ENCODE results near the gene CSNK1A1L.

Gene CSNK1A1L

DNA sequence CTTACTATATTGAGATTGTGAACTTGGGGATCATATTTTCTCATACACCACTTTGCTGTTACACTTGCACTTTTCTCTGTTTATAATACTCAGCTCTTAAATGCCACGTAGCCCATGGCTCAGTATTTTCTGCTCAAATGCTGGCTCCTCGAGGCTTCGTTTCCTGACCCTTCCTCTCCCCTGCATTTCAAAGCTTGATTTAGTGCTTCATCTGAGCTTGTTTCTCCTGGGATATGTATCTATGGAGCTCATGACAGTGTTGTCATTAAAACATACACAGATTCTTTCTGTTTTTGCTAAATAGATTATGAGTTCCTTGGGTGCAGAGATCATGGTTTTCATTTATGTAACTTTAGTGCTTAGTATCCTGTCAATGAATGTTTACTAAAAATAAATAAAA is 11.4 kb downstream of the CSNK1A1L start:
- TF ChIP-seq EZH2phosphoT487 (IDR thresholded peaks at IDR 0.05; ENCODE audit: borderline replicate concordance) = no peak
- TF ChIP-seq, protein P1, sequence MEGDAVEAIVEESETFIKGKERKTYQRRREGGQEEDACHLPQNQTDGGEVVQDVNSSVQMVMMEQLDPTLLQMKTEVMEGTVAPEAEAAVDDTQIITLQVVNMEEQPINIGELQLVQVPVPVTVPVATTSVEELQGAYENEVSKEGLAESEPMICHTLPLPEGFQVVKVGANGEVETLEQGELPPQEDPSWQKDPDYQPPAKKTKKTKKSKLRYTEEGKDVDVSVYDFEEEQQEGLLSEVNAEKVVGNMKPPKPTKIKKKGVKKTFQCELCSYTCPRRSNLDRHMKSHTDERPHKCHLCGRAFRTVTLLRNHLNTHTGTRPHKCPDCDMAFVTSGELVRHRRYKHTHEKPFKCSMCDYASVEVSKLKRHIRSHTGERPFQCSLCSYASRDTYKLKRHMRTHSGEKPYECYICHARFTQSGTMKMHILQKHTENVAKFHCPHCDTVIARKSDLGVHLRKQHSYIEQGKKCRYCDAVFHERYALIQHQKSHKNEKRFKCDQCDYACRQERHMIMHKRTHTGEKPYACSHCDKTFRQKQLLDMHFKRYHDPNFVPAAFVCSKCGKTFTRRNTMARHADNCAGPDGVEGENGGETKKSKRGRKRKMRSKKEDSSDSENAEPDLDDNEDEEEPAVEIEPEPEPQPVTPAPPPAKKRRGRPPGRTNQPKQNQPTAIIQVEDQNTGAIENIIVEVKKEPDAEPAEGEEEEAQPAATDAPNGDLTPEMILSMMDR (conservative IDR thresholded peaks at IDR 0.05; ENCODE audit: low read length) = no peak
- Histone ChIP-seq H3K4me3 (ENCODE audit: low read length, poor library complexity, severe bottlenecking) (no peak overlapping the region), H3K9ac (ENCODE audit: low read depth, low read length, poor library complexity, severe bottlenecking) (no peak overlapping the region), H2AFZ (ENCODE audit: low read length) (no peak overlapping the region), H3K9me3 (ENCODE audit: insufficient read depth, low read depth, low read length) (no peaks in the 10 kb centered on the region), H3F3A (ENCODE audit: low read depth) (no peaks in the 10 kb centered on the region), H3K36me3 (ENCODE audit: insufficient read depth, low read length) (no peaks in the 10 kb centered on the region), H3K9me2 (replicated peaks; ENCODE audit: low read depth, low read length) (no peaks in the 10 kb centered on the region), H3K4me2 (ENCODE audit: low read depth, low read length, poor library complexity, severe bottlenecking) (no peak overlapping the region), H4K20me1 (ENCODE audit: insufficient read depth, low read length, poor library complexity, severe bottlenecking) (no peaks in the 10 kb centered on the region), H3K79me2 (ENCODE audit: insufficient read depth, low read length) (no peaks in the 10 kb centered on the region), H3K4me1 (ENCODE audit: insufficient read depth, low read length, poor library complexity, severe bottlenecking) (no peaks in the 10 kb centered on the region), H3K27me3 (ENCODE audit: insufficient read depth, low read length, poor library complexity, severe bottlenecking) (no peaks in the 10 kb centered on the region)

DNA sequence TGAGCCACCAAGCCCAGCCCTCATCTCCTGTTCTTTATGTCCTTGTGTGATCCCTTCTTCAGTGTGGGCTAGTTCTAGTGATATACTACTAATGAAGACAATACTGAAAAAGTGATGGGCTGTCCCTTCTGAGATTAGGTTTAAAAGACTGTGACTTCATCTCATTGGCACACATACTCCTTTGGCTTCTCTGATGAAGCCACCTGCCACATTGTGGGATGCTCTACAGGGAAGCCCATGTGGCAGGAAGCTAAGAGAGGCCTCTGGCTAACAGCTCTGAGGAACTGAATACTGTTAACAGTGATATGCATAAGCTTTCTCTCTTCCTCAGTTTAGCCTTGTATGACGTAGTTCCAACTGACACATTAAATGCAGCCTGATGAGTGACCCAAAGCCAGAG is 13.6 kb downstream of the CSNK1A1L start:
- no peak overlapping the region for H3K4me2 ChIP-seq (ENCODE audit: low read depth, low read length, poor library complexity, severe bottlenecking)
- H4K20me1 ChIP-seq (ENCODE audit: insufficient read depth, low read length, poor library complexity, severe bottlenecking) = no peaks in the 10 kb centered on the region
- no peaks in the 10 kb centered on the region for H3K4me1 ChIP-seq (ENCODE audit: insufficient read depth, low read length, poor library complexity, severe bottlenecking)
- no peaks in the 10 kb centered on the region for H3K9me3 ChIP-seq (ENCODE audit: insufficient read depth, low read depth, low read length)
- H3K79me2 ChIP-seq (ENCODE audit: insufficient read depth, low read length) = no peaks in the 10 kb centered on the region
- no peak overlapping the region for H2AFZ ChIP-seq (ENCODE audit: low read length)
- H3K27me3 ChIP-seq (ENCODE audit: insufficient read depth, low read length, poor library complexity, severe bottlenecking) = no peaks in the 10 kb centered on the region
- TF ChIP-seq, protein P1 (conservative IDR thresholded peaks at IDR 0.05; ENCODE audit: low read length) = no peak
- no peak for TF ChIP-seq EZH2phosphoT487 (IDR thresholded peaks at IDR 0.05; ENCODE audit: borderline replicate concordance)
- H3K4me3 ChIP-seq (ENCODE audit: low read length, poor library complexity, severe bottlenecking) = no peak overlapping the region
- H3K9ac ChIP-seq (ENCODE audit: low read depth, low read length, poor library complexity, severe bottlenecking) = no peak overlapping the region
- H3F3A ChIP-seq (ENCODE audit: low read depth) = no peaks in the 10 kb centered on the region
- H3K36me3 ChIP-seq (ENCODE audit: insufficient read depth, low read length) = no peaks in the 10 kb centered on the region
- H3K9me2 ChIP-seq (replicated peaks; ENCODE audit: low read depth, low read length) = no peaks in the 10 kb centered on the region

- no peak overlapping the region for H3K4me2 ChIP-seq (ENCODE audit: low read depth, low read length, poor library complexity, severe bottlenecking)
- H3K9me3 ChIP-seq (ENCODE audit: insufficient read depth, low read depth, low read length) = no peaks in the 10 kb centered on the region
- H3K9ac ChIP-seq (ENCODE audit: low read depth, low read length, poor library complexity, severe bottlenecking) = no peak overlapping the region
- H4K20me1 ChIP-seq (ENCODE audit: insufficient read depth, low read length, poor library complexity, severe bottlenecking) = no peaks in the 10 kb centered on the region
- H3K9me2 ChIP-seq (replicated peaks; ENCODE audit: low read depth, low read length) = no peaks in the 10 kb centered on the region
- no peaks in the 10 kb centered on the region for H3K27me3 ChIP-seq (ENCODE audit: insufficient read depth, low read length, poor library complexity, severe bottlenecking)
- no peaks in the 10 kb centered on the region for H3F3A ChIP-seq (ENCODE audit: low read depth)
- H3K79me2 ChIP-seq (ENCODE audit: insufficient read depth, low read length) = no peaks in the 10 kb centered on the region
- no peak overlapping the region for H2AFZ ChIP-seq (ENCODE audit: low read length)
- no peak overlapping the region for H3K4me3 ChIP-seq (ENCODE audit: low read length, poor library complexity, severe bottlenecking)
- H3K36me3 ChIP-seq (ENCODE audit: insufficient read depth, low read length) = no peaks in the 10 kb centered on the region
- TF ChIP-seq, protein P1 (conservative IDR thresholded peaks at IDR 0.05; ENCODE audit: low read length) = no peak
- TF ChIP-seq EZH2phosphoT487 (IDR thresholded peaks at IDR 0.05; ENCODE audit: borderline replicate concordance) = no peak
- H3K4me1 ChIP-seq (ENCODE audit: insufficient read depth, low read length, poor library complexity, severe bottlenecking) = no peaks in the 10 kb centered on the region
Observed at GRCh38 chr13:37090912-37091311, 14.6 kb downstream of the CSNK1A1L start.
